GM23248 (cell line): ENCODE measurements around the gene MLYCD.

Source experiments
- EZH2 ChIP-seq: fragments of 200-600 bp; sonication (generic); IDR thresholded peaks from 2 replicates; pipeline ENCODE4 v1.6.1; 2018; ENCODE audit warnings: antibody characterized with exemption, mild to moderate bottlenecking; ENCODE audit not compliant: insufficient read depth, poor library complexity, severe bottlenecking
- EZH2phosphoT487 ChIP-seq: fragments of 200-600 bp; sonication (generic); IDR thresholded peaks from 2 replicates; pipeline ENCODE4 v1.6.1; 2018; ENCODE audit warnings: antibody characterized with exemption, moderate library complexity, mild to moderate bottlenecking, low read depth; ENCODE audit not compliant: insufficient read depth

DNA sequence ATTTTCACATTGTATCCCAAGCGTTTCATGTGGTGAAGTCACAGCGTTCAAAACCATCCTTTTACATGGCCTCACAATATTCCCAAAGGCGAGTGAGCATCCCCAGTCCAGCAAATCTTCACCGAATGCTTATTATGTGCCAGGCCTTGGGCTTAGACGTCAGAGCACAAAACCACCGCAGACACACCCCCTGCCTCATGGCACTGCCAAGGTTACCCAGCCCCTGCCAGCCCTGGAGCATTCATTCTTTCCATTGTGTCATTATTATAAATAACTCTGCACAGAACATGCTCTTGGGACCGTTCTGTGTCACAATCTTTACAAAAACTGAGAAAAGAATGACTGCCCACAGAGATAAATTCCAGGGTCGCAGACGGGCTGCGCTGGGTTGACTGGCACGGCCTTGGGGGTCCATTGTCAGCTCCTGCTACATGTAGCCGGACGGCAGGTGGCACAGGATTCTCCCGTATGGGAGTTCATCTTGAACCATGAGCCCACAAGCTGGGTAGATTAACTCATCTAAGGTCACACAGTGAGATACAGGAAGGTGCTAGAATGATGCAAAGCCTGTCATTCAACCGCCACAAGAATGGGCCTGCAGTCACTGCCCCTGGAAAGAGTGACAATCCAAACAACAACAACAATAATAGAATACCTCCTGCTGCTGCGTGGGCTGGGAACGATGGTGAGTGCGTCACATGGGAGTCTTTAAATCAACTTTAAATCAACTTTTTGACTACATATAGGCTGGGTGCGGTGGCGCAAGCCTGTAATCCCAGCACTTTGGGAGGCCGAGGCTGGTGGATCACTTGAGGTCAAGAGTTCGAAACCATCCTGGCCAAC is 64.6 kb downstream of the MLYCD start:
- no peak for TF ChIP-seq EZH2phosphoT487
- no peak for TF ChIP-seq EZH2
